ENCODE results near the gene ANO2.

The ANO2 gene

DNA sequence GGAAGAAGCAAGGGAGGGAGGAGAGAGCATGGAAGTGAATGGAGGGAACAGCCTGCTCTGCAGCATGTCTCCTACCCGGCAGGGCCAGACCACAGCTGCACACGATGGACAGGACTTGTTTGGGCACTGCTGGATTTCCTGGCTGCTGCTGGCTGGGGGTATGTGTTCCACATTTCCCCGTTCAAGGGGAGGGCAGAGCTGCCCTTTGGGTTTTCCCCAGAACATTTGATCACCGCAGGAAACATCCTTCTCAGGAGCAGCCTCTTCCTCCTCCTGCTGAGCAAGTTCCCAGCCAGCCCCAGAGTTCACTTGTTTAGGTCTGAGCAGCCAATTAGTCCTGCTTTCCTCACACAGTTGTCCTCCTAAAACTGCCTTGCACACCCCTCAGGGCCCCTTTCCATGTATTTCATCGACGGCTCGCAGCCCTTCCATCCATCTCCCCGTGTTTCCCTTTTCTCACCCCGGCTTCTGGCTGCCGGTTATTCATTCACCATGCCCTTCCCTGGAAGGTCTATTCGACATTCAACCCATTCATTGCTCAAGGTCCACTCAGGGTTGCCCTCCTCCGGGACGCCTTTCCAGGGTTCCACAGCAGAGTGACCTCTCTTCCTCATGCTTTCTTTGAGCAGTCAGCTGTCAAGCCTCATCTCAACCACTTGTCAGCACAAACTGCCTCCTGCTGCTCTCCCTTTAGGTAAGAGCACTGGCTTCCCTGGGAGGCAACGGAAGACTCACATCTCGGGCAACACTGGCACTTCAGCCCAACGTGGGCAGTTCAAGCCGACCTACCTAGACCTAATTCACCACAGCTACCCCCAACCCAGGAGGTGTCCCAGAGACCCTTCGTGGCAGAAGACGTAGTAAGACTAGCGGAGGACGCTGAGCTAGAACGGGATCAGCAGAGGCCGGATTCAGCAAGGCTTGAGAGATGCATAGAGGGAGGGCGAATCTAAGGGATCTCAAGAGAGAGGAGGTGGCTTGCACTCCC lies 20.1 kb upstream of the ANO2 start:
- no peak for FAIRE-seq

DNA sequence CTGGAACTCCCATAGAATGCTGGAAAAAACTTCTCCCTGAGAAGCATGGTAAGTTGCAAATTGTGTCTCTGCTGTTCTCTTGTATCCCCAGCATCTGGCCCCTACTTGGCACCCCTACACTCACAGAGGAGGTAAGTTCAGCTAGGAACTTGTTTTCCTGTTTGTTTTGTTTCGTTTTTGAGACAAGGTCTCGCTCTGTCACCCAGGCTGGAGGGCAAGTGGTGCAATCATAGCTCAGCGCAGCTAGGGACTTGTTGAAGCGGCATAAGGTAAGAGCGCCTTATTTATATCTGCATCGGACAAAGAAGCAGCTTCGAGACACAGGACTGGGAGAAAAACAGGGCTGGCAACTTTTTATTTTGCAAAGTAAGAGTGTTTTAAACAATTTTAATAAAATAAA lies 18.5 kb upstream of the ANO2 start:
- FAIRE-seq = no peak

DNA sequence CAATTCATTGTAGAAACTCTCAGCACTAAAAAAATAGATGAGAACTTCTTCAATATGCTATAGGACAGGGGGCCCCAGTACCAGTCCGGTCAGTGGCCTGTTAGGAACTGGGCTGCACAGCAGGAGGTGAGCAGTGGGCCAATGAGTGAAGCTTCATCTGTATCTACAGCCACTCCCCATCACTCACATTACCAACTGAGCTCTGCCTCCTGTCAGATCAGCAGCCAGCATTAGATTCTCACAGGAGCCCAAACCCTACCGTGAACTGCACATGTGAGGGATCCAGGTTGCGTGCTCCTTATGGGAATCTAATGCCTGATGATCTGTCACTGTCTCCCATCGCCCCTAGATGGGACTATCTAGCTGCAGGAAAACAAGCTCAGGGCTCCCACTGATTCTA lies 15.7 kb upstream of the ANO2 start:
- no peak for FAIRE-seq

DNA sequence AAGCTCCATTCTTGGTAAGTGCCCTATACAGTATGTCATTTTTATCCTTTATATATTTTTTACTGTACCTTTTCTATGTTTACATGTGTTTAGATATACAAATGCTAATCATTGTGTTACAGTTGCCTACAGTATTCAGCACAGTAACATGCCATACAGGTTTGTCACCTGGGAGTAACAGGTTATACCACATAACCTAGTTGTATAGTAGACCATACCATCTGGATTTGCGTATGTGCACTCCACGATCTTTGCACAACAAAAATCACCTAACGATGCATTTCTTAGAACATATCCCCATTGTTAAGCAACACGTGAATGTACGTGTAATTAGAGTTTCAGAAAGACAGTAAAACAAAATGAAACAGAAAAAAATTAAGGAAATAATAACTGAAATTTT lies 11.9 kb upstream of the ANO2 start:
- FAIRE-seq = no peak

DNA sequence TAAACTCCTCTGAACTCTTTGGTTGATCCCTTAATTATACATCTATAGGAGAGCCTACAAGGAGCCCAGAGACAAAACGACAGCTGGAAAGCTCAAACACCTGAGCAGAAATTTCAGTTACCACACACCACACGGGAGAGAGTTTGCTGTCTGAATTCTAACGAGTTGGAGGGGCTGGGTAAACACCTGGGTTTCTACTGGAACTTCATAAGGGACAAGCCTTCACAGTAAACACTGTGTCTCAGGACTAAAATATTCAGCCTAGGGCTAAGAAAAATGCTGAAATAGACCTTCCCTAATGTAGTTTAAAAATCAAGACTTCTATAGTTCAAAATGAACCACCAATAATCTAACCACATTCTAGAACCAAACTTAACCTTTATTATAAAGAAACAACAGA lies 9.6 kb upstream of the ANO2 start:
- no peak for FAIRE-seq

DNA sequence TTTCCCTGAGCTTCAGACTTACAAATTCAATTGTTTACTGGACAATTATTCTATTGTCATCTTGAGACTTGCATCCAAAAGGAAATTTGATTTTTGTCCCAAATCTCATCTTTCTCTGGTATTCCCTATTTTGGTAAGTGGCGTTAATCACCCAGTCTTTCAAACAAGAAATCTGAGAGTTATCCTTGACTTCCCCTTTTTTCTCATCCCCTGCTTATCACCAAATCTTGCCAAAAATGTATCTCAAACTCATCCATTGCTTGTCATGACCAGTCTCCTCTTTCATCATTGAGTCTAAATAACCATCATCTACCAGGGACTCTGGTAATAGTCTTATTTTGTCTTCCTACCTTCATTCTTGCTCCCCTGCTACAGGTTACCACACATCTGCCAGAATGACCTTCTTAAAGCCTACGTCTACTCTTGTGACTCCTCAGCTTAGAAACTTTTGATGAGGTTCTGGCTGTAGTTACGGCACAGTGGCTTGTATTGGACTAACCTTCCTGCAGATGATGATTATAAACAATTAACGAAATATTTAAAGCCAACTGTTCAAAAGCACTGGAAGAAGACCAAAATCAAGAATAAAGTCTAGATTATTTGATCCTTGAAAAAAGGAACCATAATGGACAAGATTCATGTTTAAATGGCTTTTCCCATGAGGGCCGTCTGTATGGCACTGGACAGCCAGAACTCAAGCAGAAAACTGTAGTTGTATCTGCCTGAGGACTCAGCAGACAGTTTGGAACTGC lies 9.0 kb upstream of the ANO2 start:
- no peak for FAIRE-seq

DNA sequence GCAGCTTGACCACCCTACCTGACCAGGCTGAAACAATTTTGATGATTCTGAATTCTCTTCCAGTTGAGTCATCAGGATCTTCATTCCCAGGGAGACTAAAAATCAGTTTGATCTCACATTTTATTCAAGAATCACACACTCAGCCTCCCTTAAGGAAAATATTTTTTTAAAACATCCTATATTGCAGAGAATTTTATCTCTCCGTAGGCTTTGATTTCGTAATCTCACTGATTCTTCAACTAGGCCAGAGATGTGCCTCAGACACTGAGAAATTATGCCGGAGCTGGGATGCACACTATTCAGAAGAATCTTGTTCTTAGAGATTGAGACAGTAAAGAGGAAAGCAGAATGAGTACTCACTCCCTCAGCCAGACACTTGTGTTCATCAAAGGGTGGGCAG lies 7.0 kb upstream of the ANO2 start:
- no peak for FAIRE-seq

DNA sequence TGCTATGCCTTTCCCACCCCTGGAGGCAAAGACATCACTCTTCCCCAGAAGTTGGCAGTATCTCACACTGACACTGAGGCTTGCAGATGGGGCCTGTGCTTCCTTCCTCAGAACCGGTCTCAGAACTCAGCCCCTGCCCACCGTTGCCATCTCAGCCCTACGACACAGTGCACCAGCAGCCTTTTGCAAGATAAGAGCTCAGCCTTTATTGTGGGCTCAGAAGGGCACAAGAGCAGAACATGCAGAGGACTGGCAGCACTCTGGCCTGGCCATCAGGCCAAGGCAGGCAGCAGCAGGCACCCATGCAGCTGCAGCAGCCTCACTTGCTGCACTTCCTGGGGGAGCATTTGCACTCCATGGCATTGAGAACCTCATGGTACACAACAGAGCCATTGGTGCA lies 3.6 kb upstream of the ANO2 start:
- FAIRE-seq = no peak

DNA sequence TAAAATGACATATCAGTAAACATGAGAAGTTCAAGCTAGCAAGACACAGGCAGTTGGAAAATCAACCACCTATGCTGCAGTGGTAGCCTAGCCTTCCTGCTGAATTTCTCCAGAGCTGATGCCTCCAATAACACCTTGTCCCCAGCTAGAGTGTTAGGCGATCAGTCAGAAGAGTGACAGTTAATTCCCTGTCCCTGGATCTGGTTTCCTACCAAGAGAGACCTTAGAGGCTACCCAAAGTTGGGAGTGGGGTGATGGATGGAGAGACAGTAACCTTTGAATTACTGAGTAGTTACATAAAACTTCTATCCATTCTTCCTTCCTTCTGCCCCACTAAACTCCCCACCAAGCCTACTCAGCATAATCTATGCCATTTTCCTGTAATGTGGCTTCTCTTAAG lies 1.9 kb upstream of the ANO2 start:
- FAIRE-seq = no peak

DNA sequence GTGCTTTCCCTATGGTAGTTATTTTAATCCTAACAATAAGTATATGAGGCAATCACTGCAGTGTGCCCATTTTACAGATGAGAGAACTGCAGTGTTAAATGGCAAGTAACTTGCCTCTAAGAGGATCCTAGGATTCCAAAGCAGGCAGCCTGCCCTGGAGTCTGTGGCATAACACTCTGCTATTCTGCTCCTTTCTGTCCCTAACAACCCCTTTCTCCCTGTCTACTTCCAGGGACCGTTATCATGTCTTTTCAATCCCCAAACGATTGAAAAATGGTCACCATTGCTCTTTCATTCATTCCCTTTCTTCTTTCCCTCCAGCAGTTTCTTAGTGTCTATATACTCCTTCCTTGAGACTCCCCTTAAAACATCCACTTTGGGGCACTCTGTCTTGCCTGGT lies 1.3 kb upstream of the ANO2 start:
- no peak for FAIRE-seq

DNA sequence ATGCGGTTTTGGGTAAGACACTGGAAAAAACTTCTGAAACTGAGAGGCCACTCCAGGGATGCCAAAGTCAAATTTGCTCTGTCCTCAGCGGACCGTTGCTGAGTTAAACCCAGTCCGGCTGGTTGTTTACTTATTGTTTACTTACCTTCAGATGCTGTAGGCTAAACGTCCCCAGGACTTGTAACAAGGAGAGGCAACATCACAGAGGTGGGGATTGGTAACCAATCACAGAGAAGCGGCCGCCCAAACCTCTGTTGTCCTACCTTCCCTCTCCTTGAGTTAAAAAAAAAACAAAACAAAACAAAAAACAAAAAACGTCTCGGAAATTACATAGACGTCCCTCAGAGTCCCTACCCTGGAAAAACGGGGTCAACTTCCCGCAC lies 380 bp downstream of the ANO2 start:
- FAIRE-seq = no peak

DNA sequence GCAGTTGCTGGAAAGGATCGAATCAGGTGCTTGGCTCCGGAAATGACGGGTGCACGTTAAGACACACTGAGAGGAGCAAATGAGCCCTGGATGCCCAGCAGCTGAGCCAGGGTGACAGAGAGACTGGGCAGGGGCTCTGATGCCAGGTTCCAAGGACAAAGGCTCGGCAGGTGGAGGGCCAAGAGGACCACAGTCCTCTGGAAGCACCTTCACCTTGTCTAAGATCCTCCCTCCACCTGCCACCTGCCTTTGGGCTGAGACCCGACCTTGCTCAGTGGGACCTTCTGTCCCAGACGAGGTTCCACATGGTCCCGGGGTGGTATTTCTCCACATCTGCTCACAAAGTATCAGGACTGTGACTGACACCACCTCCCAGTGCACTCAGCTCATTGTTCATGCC lies 1.0 kb downstream of the ANO2 start:
- no peak for FAIRE-seq

DNA sequence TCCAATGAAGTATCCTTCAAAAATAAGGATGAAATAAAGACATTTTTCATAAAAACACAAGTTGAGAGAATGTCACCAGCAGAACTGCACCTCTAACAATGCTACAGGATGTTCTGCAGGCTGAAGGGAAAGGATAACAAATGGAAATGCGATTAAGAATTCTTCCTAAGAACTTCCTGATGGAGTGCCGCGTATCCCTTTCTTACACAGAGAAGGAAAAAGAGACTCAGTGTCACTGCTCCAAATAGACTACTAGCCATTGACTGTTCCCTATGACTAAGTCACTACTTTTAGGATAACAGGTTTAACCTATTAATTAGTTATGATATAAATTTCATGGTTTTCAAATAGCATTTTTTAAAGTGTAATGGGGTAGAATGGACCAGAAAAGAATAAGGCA lies 3.2 kb downstream of the ANO2 start:
- no peak for FAIRE-seq

DNA sequence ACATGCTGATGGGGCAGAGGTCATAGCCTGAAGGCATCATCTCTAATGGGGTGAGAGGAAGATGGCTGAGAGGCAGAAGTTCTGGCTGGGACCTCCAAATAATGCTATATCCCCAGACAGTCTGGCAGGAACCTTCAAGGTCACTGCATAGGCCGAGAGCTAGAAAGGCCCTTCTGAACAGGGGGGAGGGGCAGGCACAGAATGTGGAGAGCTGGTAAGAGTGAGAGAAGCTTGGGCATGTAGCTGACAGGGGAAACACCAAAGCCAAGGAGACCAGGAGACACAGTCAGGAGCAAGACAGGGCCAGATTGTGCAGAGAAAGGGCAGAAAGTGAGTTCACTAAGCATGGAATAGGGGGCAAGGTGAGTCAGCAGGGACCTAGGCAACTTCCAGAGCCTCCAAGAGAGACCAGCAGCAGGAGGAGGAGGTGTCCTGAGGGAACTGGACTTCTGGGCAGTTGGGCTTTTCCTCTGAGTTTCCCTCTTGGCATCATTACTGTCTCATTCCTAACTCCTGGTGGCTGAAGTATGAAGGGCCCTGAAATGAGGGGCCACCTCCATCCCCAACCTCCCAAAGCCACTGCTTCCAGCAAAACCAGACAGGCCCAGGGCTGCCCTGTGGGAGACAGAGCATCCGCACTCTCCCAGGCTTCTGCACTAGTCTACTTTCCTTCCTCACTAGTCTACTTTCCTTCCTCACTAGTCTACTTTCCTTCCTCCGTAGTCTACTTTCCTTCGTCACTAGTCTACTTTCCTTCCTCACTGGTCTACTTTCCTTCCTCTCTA lies 17.1 kb downstream of the ANO2 start:
- FAIRE-seq = no peak

DNA sequence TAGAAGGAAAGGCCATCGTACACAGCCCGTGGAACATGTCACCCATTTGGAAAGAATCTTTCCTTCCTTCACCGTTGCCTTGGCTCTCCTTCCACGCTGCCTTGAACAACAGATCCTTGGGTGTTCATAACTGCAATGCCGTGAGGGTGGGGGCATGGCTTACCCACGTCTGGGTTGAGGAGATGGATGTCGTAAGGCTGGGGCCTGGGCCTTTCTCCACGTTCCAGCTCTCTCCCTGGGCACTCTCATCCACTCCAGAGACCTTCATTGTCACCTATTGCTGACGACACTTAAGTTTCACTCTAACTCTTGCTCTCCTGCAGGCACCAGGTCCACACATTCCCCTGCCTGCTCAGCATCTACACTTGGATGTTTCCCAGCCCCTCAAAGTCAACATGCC lies 19.4 kb downstream of the ANO2 start:
- no peak for FAIRE-seq

DNA sequence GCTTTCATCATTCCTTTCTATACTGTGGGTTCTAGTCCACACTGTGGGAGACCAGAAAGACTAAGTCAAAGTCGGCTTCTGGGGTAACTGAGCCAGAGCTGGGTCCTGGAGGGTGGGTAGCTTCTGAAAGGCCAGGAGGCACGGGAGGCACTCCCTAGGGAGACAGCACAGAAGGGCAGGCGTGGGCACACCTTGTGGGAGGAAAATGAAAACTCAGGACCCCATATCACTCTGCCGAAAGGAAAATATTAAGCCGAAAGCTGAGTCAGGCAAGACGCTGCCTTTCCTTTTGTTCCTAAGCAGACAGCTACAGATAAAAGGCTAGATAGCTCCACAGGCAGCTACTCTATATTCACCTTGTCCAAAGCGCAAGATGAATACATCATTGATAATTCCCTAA lies 20.7 kb downstream of the ANO2 start:
- FAIRE-seq = no peak

DNA sequence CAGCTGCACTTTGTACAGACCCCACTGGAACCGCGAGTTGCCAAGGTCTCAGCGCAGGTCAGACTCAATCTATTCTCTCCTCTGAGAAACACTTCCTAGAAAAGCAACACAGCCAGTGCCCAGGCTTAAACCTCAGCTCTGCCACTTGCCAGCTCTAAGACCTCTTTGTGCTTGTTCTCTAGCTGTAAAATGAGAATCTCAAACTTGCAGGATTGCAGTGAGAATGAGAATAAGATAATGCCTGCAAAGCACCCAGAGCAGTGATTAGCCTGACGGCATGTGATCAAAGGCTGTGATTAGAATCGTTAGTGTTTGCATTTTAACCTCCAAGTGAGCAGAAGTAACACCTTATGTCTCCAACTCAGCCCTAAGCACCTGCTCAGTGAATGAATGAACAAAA lies 21.3 kb downstream of the ANO2 start:
- FAIRE-seq = no peak

DNA sequence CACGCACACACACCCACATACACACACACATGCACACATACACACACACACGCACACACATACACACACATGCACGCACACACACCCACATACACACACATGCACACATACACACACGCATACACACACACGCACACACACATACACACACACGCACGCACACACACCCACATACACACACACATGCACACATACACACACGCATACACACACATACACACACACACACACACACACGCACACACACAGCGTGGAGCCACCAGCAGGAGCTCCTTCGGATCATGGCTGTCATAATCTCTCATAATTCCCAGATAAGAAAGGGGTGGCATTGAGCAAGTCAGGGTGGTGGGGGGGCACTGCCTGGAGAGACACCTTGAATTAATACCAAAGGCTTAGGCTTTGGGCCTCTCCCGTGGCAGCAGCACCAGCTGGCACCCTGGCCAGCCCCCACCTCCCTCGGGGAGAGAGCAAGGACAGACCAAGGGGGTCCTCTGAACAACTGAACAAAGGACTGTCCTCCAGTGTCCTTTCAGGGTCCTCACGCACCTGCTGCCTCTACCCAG lies 21.9 kb downstream of the ANO2 start:
- FAIRE-seq = no peak

DNA sequence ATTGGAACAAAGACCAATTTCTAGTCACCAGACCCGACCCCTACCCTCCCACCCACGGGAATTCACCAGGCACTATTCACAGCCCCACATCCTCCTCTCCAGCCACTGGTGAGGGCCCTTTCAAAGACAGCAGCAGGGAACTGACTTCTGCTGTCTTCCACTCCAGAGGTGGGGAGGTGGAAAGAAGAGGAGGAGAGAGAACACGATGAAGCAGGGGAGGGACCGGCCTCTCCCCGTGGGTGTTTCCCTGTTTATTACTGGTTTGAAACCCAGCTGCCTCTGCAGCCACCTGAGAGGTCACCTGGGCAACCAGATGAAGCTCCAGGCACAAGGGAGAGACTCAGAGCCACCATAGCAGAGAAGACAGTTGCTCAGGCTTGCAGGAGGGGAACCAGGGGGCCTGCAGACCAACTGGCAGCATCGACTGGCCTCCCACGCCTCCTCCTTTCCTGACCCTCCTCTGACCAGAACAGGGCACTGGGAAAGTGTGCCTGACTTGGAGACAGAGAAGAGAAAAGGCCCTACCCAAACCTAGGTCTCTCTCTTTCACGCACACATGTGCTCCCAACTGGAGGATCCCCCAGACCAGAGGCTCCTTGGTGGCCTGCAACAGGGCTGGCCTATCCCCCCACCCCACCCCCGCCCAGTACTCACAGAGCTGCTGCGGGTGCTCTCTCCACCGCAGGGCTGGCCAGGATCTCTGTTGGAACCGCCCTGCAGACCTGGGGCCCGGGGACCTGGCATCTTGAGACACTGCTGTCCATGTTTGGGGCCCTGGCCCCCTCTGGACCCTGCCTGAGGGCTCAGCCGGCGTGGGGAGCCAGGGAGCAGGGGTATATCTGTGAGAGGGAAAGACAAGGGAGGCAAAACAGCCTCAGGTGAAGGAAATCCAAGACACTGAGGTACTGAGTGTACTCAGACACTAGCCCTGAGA lies 22.8 kb downstream of the ANO2 start:
- FAIRE-seq = no peak

DNA sequence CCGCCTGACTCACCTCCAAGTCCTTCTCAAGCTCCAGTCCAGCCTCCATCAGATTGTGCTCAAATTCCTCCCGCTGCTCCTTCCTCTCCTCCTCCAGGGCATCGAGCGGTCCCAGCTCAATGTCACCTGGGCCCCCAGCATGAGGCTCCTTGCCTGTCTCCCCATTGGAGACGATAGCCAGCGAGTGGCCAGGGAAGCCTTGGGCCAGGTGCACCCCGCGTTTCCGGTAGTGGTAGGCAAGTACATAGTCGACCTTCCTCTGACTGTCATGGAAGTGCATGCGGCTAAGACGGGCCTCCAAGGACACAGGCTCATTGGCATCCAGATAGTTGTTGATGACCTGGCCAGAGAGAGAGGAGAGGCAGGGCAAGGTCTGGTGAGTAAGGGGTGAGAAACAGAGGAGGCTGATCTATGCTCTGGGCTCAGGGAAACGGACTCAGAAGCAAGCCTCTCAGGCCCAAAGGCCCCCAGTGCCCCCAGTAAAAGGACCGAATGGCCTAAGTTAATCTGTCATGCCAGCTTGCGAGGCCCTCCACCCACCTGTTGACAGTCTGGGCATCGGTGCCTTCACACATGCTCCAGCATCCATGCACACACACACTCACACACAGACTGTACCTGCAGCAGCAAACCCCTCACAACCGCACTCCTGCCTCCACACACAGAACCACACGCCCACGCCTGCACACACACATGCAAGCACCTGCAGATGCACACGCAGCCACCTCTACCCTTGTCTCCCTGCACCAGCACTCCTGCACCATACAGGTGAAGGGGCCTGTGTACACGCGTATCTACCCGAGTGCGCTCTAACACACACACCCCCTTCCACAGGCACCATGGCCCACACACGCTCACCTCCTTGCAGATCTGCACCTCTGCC lies 23.8 kb downstream of the ANO2 start:
- no peak for FAIRE-seq

DNA sequence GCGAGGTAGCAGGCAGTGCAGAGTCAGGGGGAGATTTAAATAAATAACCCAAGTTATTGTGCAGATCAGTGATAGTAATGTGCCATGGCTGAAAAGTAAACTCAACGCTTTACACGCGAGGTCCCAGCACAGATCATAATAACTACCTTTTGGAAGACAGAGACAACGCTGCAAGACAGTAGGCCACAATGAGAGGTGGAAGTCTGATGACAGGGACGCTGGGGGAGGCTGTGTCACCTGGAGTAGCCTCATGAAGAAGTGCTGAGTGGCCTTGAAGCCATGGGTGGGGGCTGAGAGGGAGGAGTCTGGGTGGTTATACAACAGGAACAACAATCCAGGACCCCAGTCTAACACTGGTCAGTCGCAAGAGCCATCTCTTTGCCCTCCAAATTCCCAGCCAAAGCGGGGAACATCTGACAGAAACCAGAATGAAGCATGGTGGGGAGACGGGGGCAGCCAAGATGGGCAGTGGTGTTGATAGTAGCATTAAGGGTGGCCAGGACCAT lies 28.2 kb downstream of the ANO2 start:
- FAIRE-seq = no peak
